Posterior vena cava (tissue), 2 donors: ENCODE data around the gene CLOCK. TPM values are rescaled to one million over a fixed set of nuclear protein-coding genes. Genes with fewer than 3 reads are reported as not detected.

Experiments used
- DNase-seq: peaks from one replicate; pipeline ENCODE4 v3.0.0-alpha.2; 2020; ENCODE audit warnings: low spot score
- intact Hi-C, 2 donors: fragments of 100-400 bp; cut with DNase I; formaldehyde crosslinking; loops; one replicate each; pipeline versions ENCODE4 v1.14.1 to v1.14.2; 2022 to 2023
- total RNA-seq, 2 donors: library from RNA; stranded (reverse); fragmentation: NEBNext Ultra II Directional; extraction: Animal tissue kit (Norgen Biotek cat#: 25700); gene quantifications; one replicate each; pipeline ENCODE4 v1.2.1, GENCODE V29; 2021
- donor health status: DM: yes; HTN: yes; CAD: no.
- donor health status: DM: yes; HTN: yes; CAD: no.

The CLOCK gene
- total RNA-seq, 2 donors from 2014 or later, result 35.2 to 45.1 TPM

GRCh38 chr4:55397520-55398321 is 149.0 kb downstream of the CLOCK start:
- DNase-seq, result no peak
- intact Hi-C loops, result loop anchor here in 1 of 2 donors (5.0 kb wide), 2 partner anchors 50 to 455 kb away; partner anchors contain the start of genes EXOC1 and SRD5A3

GRCh38 chr4:55397126-55397436 is 149.6 kb downstream of the CLOCK start:
- intact Hi-C loops, result loop anchor here in 1 of 2 donors (5.0 kb wide), 2 partner anchors 50 to 455 kb away; partner anchors contain the start of genes EXOC1 and SRD5A3
- DNase-seq, result no peak

GRCh38 chr4:55396308-55397125 is 150.2 kb downstream of the CLOCK start:
- intact Hi-C loops, result loop anchor here in 1 of 2 donors (5.0 kb wide), 2 partner anchors 49 to 456 kb away; partner anchors contain the start of genes EXOC1 and SRD5A3

GRCh38 chr4:55395529-55396307 is 151.0 kb downstream of the CLOCK start, which contains the start of gene TMEM165:
TSS of gene TMEM165 (plus strand) at chr4:55395957. CDS start at chr4:55396190, 233 bp downstream.
- peak; percentile 97 for DNase-seq
- intact Hi-C loops, result loop anchor here in 1 of 2 donors (5.0 kb wide), 2 partner anchors 48 to 457 kb away; partner anchors contain the start of genes EXOC1 and SRD5A3

More at GRCh38 chr4:55396308-55397125, 150.2 kb downstream of the CLOCK start:
- DNase-seq, result peak; percentile 84

GRCh38 chr4:55395218-55395528 is 151.5 kb downstream of the CLOCK start:
- intact Hi-C loops, result loop anchor here in 1 of 2 donors (5.0 kb wide), 2 partner anchors 48 to 457 kb away; partner anchors contain the start of genes EXOC1 and SRD5A3
- no peak for DNase-seq

- no peak for DNase-seq
- intact Hi-C loops, result no loop called here
Measured at GRCh38 chr4:55393461-55394320, 153.0 kb downstream of the CLOCK start.

- intact Hi-C loops, result no loop called here
- no peak for DNase-seq
Measured at GRCh38 chr4:55386840-55387239, 159.9 kb downstream of the CLOCK start.

GRCh38 chr4:55386073-55386472 is 160.6 kb downstream of the CLOCK start:
- DNase-seq, result no peak
- intact Hi-C loops, result no loop called here

GRCh38 chr4:55385201-55385649 is 161.5 kb downstream of the CLOCK start:
- no peak for DNase-seq
- intact Hi-C loops, result no loop called here

- DNase-seq, result no peak
- intact Hi-C loops, result no loop called here
Measured at GRCh38 chr4:55382488-55383003, 164.2 kb downstream of the CLOCK start.

- DNase-seq, result no peak
- intact Hi-C loops, result no loop called here
Measured at GRCh38 chr4:55381502-55381901, 165.2 kb downstream of the CLOCK start.

- no peak for DNase-seq
- intact Hi-C loops, result no loop called here
Measured at GRCh38 chr4:55380576-55380975, 166.1 kb downstream of the CLOCK start.

GRCh38 chr4:55378617-55379467 is 167.9 kb downstream of the CLOCK start:
- no peak for DNase-seq
- intact Hi-C loops, result no loop called here
